Measurements from ENCODE around the gene TNNI3K. TPM values are rescaled to one million over a fixed set of nuclear protein-coding genes. Genes with fewer than 3 reads are reported as not detected.

The TNNI3K gene
- total RNA-seq, 1 experiment from 2014 or later = not detected

GRCh38 chr1:74526708-74527107, 291.5 kb downstream of the TNNI3K start:
- H3K27ac ChIP-seq (ENCODE audit: low read length) = no peak overlapping the region
- H3K9me3 ChIP-seq (ENCODE audit: low read length) = no peaks in the 10 kb centered on the region
- DNase-seq (no peak), ATAC-seq (no peak)
- no peaks in the 10 kb centered on the region for H4K20me1 ChIP-seq (ENCODE audit: low read length)
- H3K4me1 ChIP-seq (ENCODE audit: insufficient read depth, low read length) = no peaks in the 10 kb centered on the region
- POLR2A ChIA-PET (ENCODE audit: unreplicated experiment) = no interaction called here
- no peak for TF ChIP-seq EZH2 (IDR thresholded peaks at IDR 0.05; ENCODE audit: low read length, unreplicated experiment)
- TF ChIP-seq EZH2phosphoT487 (IDR thresholded peaks at IDR 0.05; ENCODE audit: borderline replicate concordance, low read length) = no peak
- TF ChIP-seq, protein P1, sequence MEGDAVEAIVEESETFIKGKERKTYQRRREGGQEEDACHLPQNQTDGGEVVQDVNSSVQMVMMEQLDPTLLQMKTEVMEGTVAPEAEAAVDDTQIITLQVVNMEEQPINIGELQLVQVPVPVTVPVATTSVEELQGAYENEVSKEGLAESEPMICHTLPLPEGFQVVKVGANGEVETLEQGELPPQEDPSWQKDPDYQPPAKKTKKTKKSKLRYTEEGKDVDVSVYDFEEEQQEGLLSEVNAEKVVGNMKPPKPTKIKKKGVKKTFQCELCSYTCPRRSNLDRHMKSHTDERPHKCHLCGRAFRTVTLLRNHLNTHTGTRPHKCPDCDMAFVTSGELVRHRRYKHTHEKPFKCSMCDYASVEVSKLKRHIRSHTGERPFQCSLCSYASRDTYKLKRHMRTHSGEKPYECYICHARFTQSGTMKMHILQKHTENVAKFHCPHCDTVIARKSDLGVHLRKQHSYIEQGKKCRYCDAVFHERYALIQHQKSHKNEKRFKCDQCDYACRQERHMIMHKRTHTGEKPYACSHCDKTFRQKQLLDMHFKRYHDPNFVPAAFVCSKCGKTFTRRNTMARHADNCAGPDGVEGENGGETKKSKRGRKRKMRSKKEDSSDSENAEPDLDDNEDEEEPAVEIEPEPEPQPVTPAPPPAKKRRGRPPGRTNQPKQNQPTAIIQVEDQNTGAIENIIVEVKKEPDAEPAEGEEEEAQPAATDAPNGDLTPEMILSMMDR (conservative IDR thresholded peaks at IDR 0.05; ENCODE audit: low read depth, low read length) = no peak
- CTCF ChIA-PET = no interaction called here
- H3K27me3 ChIP-seq (ENCODE audit: low read length) = peaks cover 2% of the 10 kb centered on the region; the same call in 1 of the 2 replicates
- H3K9ac ChIP-seq (ENCODE audit: low read length) = no peak overlapping the region
- no peaks in the 10 kb centered on the region for H3K9me2 ChIP-seq (replicated peaks; ENCODE audit: low read length)
- no TSS peak for BruUV-seq (replicated peaks)
- no peak overlapping the region for H2AFZ ChIP-seq (ENCODE audit: low read length)
- H3F3A ChIP-seq (ENCODE audit: low read length, unreplicated experiment) = no peaks in the 10 kb centered on the region
- H3K79me2 ChIP-seq (ENCODE audit: low read length) = no peaks in the 10 kb centered on the region
- intact Hi-C loops (cut with micrococcal nuclease) = no loop called here
- H3K36me3 ChIP-seq (ENCODE audit: low read depth, low read length) = no peaks in the 10 kb centered on the region
- H3K4me3 ChIP-seq (ENCODE audit: low read length) = no peak overlapping the region
- no peak overlapping the region for H3K4me2 ChIP-seq (ENCODE audit: low read length)

DNA sequence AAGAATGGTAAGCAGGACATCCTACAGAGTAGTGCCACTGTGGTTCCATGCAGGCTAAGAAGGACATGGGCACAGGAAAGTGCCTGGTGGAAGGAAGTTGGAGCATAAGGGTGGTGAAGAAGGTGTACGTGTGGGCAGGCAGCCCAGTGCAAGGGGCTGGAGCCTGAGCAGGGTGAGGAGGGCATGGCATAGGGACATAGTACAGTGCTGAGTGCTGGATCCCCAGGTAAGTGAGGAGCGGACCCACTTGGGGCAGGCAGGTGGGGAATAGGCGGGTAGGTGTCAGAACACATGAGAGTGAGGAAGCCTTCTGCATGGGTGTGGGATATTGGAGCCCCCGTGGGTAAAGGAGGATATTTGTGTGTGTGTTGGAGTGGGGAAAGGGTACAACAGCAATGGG, 292.9 kb downstream of the TNNI3K start:
- H3K79me2 ChIP-seq (ENCODE audit: low read length) = no peaks in the 10 kb centered on the region
- no peak overlapping the region for H3K4me3 ChIP-seq (ENCODE audit: low read length)
- no TSS peak for BruUV-seq (replicated peaks)
- TF ChIP-seq EZH2phosphoT487 (IDR thresholded peaks at IDR 0.05; ENCODE audit: borderline replicate concordance, low read length) = no peak
- no peak for TF ChIP-seq EZH2 (IDR thresholded peaks at IDR 0.05; ENCODE audit: low read length, unreplicated experiment)
- TF ChIP-seq, protein P1 (conservative IDR thresholded peaks at IDR 0.05; ENCODE audit: low read depth, low read length) = no peak
- no peak overlapping the region for H3K9ac ChIP-seq (ENCODE audit: low read length)
- ChIA-PET CTCF (no interaction called here), POLR2A (ENCODE audit: unreplicated experiment) (no interaction called here)
- no peaks in the 10 kb centered on the region for H3F3A ChIP-seq (ENCODE audit: low read length, unreplicated experiment)
- intact Hi-C loops (cut with micrococcal nuclease) = no loop called here
- no peaks in the 10 kb centered on the region for H3K36me3 ChIP-seq (ENCODE audit: low read depth, low read length)
- DNase-seq (no peak), ATAC-seq (no peak)
- no peak overlapping the region for H3K4me2 ChIP-seq (ENCODE audit: low read length)
- H2AFZ ChIP-seq (ENCODE audit: low read length) = no peak overlapping the region
- no peaks in the 10 kb centered on the region for H3K4me1 ChIP-seq (ENCODE audit: insufficient read depth, low read length)
- no peaks in the 10 kb centered on the region for H3K9me3 ChIP-seq (ENCODE audit: low read length)
- no peaks in the 10 kb centered on the region for H3K9me2 ChIP-seq (replicated peaks; ENCODE audit: low read length)
- H4K20me1 ChIP-seq (ENCODE audit: low read length) = no peaks in the 10 kb centered on the region
- peaks cover 2% of the 10 kb centered on the region; the same call in 1 of the 2 replicates for H3K27me3 ChIP-seq (ENCODE audit: low read length)
- no peak overlapping the region for H3K27ac ChIP-seq (ENCODE audit: low read length)

DNA sequence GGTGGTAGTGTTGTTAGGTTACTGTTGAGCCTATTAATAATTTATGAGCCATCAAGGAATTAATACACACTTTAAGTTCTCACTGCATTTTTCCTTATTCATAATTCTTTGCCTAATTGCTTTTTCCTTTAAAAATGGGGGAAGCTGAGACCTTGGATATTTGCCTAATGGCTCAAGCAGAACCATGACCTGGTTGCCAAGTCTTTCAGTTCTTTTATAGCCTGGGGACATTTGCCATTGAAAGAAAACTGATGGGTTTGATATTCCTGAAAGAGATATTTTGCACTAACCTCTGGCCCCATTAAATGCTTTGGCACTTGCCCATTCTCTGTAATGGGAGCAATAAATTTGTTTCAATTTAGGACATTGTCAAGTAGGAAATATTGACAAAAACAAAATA, 295.7 kb downstream of the TNNI3K start:
- no peak for DNase-seq
- ChIA-PET POLR2A (ENCODE audit: unreplicated experiment) (no interaction called here), CTCF (no interaction called here)
- Histone ChIP-seq H2AFZ (ENCODE audit: low read length) (no peak overlapping the region), H3K9me2 (replicated peaks; ENCODE audit: low read length) (no peaks in the 10 kb centered on the region), H3K4me1 (ENCODE audit: insufficient read depth, low read length) (no peaks in the 10 kb centered on the region), H4K20me1 (ENCODE audit: low read length) (no peaks in the 10 kb centered on the region), H3K9ac (ENCODE audit: low read length) (no peak overlapping the region), H3K36me3 (ENCODE audit: low read depth, low read length) (no peaks in the 10 kb centered on the region), H3K4me2 (ENCODE audit: low read length) (no peak overlapping the region), H3K27ac (ENCODE audit: low read length) (no peak overlapping the region), H3K79me2 (ENCODE audit: low read length) (no peaks in the 10 kb centered on the region), H3K9me3 (ENCODE audit: low read length) (no peaks in the 10 kb centered on the region), H3F3A (ENCODE audit: low read length, unreplicated experiment) (no peaks in the 10 kb centered on the region), H3K27me3 (ENCODE audit: low read length) (peaks cover 2% of the 10 kb centered on the region; the same call in 1 of the 2 replicates), H3K4me3 (ENCODE audit: low read length) (no peak overlapping the region)
- no peak for ATAC-seq
- intact Hi-C loops (cut with micrococcal nuclease) = no loop called here
- TF ChIP-seq, protein P1 (conservative IDR thresholded peaks at IDR 0.05; ENCODE audit: low read depth, low read length) = no peak
- TF ChIP-seq EZH2 (IDR thresholded peaks at IDR 0.05; ENCODE audit: low read length, unreplicated experiment) (no peak), EZH2phosphoT487 (IDR thresholded peaks at IDR 0.05; ENCODE audit: borderline replicate concordance, low read length) (no peak)
- no TSS peak for BruUV-seq (replicated peaks)
